Psoas muscle (tissue), 8 donors: Measurements from ENCODE around the gene SLC41A3. TPM values are rescaled to one million over a fixed set of nuclear protein-coding genes. Genes with fewer than 3 reads are reported as not detected.

Experiments
- ATAC-seq, 4 donors: fragments of 200-7000 bp; cut with Tn5 transposase; one replicate each; pipeline ENCODE4 v1.9.1; 2020; ENCODE audit warnings: moderate library complexity in 3 of 4, mild to moderate bottlenecking in 2 of 4
- DNase-seq, 2 donors: peaks; one replicate each; pipeline ENCODE4 v3.0.0-alpha.2; 2020
- H3K27ac ChIP-seq: fragments of 200-600 bp; one replicate; pipeline ENCODE4 v1.8.0; 2022
- H3K27me3 ChIP-seq, 3 donors: fragments of 200-600 bp in 1 of 3; one replicate each; pipeline versions ENCODE4 v1.6.1 to v1.8.0; 2013 to 2022; ENCODE audit warnings: low read length in 2 of 3, mild to moderate bottlenecking in 2 of 3, moderate library complexity in 1 of 3; ENCODE audit not compliant: insufficient read depth in 3 of 3
- H3K36me3 ChIP-seq, 2 donors: fragments of 200-600 bp in 1 of 2; one replicate each; pipeline versions ENCODE4 v1.6.1 to v1.8.0; 2013 to 2022; ENCODE audit warnings: low read depth in 1 of 2, mild to moderate bottlenecking in 1 of 2, moderate library complexity in 1 of 2; ENCODE audit not compliant: insufficient read depth in 1 of 2
- H3K4me1 ChIP-seq: fragments of 200-600 bp; one replicate; pipeline ENCODE4 v1.8.0; 2022
- H3K4me3 ChIP-seq: fragments of 200-600 bp; one replicate; pipeline ENCODE4 v1.8.0; 2022; ENCODE audit warnings: mild to moderate bottlenecking
- H3K9me3 ChIP-seq: fragments of 200-600 bp; one replicate; pipeline ENCODE4 v1.8.0; 2022
- CTCF ChIP-seq: fragments of 200-600 bp; IDR thresholded peaks from one replicate; pipeline ENCODE4 v1.8.0; 2022; ENCODE audit warnings: antibody characterized with exemption
- WGBS, 3 donors: extraction: QIAGEN DNeasy Blood & Tissue Kit; methylation state at CpG; one replicate each; pipeline versions ENCODE4 v1.1.6 to v1.1.7; 2013; 5-methylcytosine and 5-hydroxymethylcytosine counted together
- intact Hi-C, 2 donors: fragments of 100-400 bp; cut with DNase I; formaldehyde crosslinking; loops; one replicate each; pipeline versions ENCODE4 v1.11.0 to v1.14.2; 2022
- polyA plus RNA-seq, 3 donors: library from polyadenylated mRNA; stranded (reverse); fragments of 200-250 nt; gene quantifications; one replicate each; pipeline ENCODE4 v1.2.3, GENCODE V29; 2013
- total RNA-seq, 4 donors: library from RNA; stranded (reverse); fragmentation: NEBNext Ultra II Directional in 2 of 4; extraction: Animal tissue kit (Norgen Biotek cat#: 25700) in 2 of 4; gene quantifications; one replicate each; pipeline versions ENCODE4 v1.2.1 to v1.2.4, GENCODE V29; 2021 to 2023
- donor health status: healthy with polysubstance abuse.
- donor health status: DM: no; HTN: no; CAD: no; lungs with moderate emphysema.
- donor health status: Bipolar disorder and iron deficiency.
- donor health status: healthy.
- donor health status: DM: yes; HTN: yes; CAD: no.
- donor health status: DM: no; HTN: no; CAD: no.
- donor health status: DM: no; HTN: no; CAD: no.
- donor health status: DM: yes; HTN: yes; CAD: no.

SLC41A3 gene
- total and polyA plus RNA-seq, 7 donors = 28.7 to 58.9 (median 37.5) TPM

GRCh38 chr3:126017362-126017761 is 66.6 kb downstream of the SLC41A3 start:
- ATAC-seq = peak; percentile 41 to 80 (median 70)

GRCh38 chr3:126016616-126017015 is 67.3 kb downstream of the SLC41A3 start:
- no peaks in the 10 kb centered on the region for H3K27me3 ChIP-seq
- no peak overlapping the region for H3K4me3 ChIP-seq
- no peak for DNase-seq
- H3K4me1 ChIP-seq = no peaks in the 10 kb centered on the region
- H3K27ac ChIP-seq = no peak overlapping the region
- no peak for ATAC-seq
- intact Hi-C loops = no loop called here
- H3K9me3 ChIP-seq = no peaks in the 10 kb centered on the region
- peaks cover 0 to 48% of the 10 kb centered on the region in 2 donors for H3K36me3 ChIP-seq
- no peak for TF ChIP-seq CTCF
- 94 to 98% (median 97%) methylated on average over 8 of the region's 8 CpGs for WGBS, 3 donors

More at GRCh38 chr3:126017362-126017761, 66.6 kb downstream of the SLC41A3 start:
- Histone ChIP-seq H3K9me3 (no peaks in the 10 kb centered on the region), H3K27ac (no peak overlapping the region), H3K27me3 (no peaks in the 10 kb centered on the region), H3K4me3 (no peak overlapping the region), H3K4me1 (no peaks in the 10 kb centered on the region), H3K36me3 (peaks cover 0 to 48% of the 10 kb centered on the region in 2 donors)
- 26 to 58% (median 50%) methylated on average over 9 of the region's 9 CpGs for WGBS, 3 donors
- intact Hi-C loops = no loop called here
- DNase-seq = no peak
- no peak for TF ChIP-seq CTCF

DNA sequence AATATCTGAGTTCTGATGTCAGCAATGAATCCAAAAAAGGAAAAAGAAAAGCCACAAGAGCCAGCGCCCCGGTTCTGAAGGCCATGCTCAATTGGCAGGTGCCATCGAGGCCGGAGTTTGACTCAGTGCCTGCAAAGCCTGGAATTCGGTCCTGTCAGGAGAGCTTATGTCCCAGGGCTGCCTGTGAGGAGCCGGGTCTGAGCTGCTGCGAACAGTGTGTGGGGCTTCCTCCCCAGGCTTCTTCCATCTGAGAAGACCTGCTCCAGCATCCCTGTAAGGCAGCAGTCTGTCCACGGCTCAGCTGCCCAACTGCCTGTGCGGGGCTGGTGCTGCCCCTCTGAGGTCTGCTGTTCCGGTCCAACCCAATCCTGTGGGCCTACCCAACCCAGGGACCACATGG is 68.8 kb downstream of the SLC41A3 start:
- WGBS, 3 donors = 71 to 86% (median 84%) methylated on average over 10 of the region's 10 CpGs
- H3K4me1 ChIP-seq = no peaks in the 10 kb centered on the region
- no peak overlapping the region for H3K4me3 ChIP-seq
- no peak for TF ChIP-seq CTCF
- no peak for ATAC-seq
- H3K27me3 ChIP-seq = no peaks in the 10 kb centered on the region
- H3K9me3 ChIP-seq = no peaks in the 10 kb centered on the region
- peaks cover 0 to 62% of the 10 kb centered on the region in 2 donors for H3K36me3 ChIP-seq
- peak in 1 of 2 donors; percentile 23 for DNase-seq
- H3K27ac ChIP-seq = no peak overlapping the region
- intact Hi-C loops = no loop called here

DNA sequence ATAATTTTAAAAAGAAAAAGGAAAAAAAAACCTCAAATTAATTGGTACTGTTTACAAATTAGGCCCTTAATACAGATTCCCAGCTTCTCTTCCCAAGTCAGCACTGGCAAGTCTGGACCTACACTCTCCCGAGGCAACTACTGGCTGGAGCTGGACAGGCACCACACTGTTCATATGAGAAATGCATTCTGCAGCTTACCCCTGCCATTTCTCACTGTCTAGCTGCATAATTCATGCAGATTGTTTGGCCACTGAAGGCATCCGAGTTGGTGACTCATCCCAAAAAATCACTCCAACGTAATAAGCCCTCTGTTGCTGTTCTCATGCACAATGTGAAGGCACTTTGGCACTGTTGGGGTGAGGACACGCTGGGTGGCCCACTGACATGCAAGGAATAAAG is 69.7 kb downstream of the SLC41A3 start:
- no peak for DNase-seq
- Histone ChIP-seq H3K4me1 (no peaks in the 10 kb centered on the region), H3K27ac (no peak overlapping the region), H3K27me3 (no peaks in the 10 kb centered on the region), H3K9me3 (no peaks in the 10 kb centered on the region), H3K4me3 (no peak overlapping the region), H3K36me3 (peaks cover 0 to 63% of the 10 kb centered on the region in 2 donors)
- no peak for TF ChIP-seq CTCF
- intact Hi-C loops = no loop called here
- 65 to 70% (median 69%) methylated on average over 4 of the region's 4 CpGs for WGBS, 3 donors
- no peak for ATAC-seq

DNA sequence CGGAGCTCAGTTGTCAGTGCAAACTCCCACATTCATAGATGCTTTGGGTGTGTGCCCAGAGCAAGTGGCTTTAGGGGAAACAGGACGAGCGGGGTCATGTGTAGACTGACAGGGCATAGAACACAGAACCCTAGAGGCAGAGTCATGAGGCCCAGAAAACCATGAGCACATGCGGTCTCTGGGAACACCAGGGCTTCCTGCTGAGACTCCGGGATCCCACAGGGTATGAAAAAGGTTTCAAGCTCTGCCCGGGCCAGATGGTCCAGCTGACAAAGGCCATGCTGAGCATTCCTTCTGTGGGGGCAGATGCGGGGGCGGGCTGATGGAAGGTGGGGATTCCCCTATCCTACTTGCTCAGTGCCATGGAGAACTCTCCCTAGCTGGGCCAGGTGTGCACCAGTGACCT is 70.2 kb downstream of the SLC41A3 start:
- no peak for TF ChIP-seq CTCF
- Histone ChIP-seq H3K36me3 (peaks cover 0 to 68% of the 10 kb centered on the region in 2 donors), H3K4me1 (no peaks in the 10 kb centered on the region), H3K27ac (no peak overlapping the region), H3K9me3 (no peaks in the 10 kb centered on the region), H3K27me3 (no peaks in the 10 kb centered on the region), H3K4me3 (no peak overlapping the region)
- WGBS, 3 donors = 71 to 78% (median 73%) methylated on average over 8 of the region's 8 CpGs
- intact Hi-C loops = no loop called here
- ATAC-seq (no peak), DNase-seq (no peak)
